ENCODE results near the gene TECTA.
"Not testable (repeated sequence)": the region's sequence is repeated elsewhere in the genome, so short reads cannot be mapped to it uniquely, and the experiment has no call there.

Gene TECTA

DNA sequence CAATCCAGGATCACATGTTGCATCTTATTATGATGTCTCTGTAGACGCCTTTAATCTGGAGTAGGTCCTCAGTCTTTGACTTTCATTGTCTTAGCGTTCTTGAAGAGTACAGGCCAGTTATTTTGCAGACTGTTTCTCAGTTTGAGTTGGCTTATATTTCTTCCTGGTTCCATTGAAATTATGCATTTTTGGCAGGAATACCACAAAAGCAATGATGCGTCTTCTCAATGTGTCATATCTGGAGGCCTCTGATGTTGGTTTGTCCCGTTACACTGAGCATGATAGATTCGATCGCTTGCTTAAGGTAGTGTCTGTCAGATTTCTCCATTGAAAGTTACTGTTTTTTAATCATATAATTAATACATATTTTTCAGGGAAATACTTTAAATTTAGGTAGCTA lies 30.6 kb downstream of the TECTA start:
- DNase-seq (ENCODE audit: low spot score): no peak

DNA sequence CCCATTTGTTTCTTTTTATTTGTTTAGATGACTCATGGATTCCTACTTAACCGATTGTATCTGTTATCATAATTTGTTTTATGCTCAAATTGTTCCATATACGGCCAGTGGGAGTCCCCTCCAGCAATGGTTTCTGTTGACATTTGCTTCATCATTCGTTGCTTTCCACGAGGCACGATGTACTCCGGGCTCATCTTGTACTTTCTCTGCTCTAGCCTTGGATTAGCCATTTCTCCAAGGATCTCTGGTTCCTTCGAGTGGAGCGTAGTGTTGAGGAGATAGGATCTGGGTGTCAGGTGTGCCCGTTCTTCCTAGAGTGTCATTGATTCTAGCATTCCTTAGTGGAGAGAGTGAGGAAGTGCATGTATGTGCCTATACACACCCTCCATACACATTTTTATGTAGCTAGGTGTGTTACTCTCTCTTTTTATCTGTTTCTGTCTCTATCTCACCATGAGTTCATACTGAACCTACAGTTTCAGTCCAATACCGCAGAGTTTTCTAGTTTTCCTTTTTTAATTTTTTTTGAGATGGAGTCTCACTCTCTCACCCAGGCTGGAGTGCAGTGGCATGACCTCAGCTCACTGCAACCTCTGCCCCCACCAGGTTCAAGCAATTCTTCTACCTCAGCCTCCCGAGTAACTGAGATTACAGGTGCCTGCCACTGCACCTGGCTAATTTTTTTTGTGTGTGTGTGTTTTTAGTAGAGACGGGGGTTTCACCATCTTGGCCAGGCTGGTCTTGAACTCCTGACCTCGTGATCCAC lies 31.4 kb downstream of the TECTA start:
- DNase-seq (ENCODE audit: low spot score): no peak

DNA sequence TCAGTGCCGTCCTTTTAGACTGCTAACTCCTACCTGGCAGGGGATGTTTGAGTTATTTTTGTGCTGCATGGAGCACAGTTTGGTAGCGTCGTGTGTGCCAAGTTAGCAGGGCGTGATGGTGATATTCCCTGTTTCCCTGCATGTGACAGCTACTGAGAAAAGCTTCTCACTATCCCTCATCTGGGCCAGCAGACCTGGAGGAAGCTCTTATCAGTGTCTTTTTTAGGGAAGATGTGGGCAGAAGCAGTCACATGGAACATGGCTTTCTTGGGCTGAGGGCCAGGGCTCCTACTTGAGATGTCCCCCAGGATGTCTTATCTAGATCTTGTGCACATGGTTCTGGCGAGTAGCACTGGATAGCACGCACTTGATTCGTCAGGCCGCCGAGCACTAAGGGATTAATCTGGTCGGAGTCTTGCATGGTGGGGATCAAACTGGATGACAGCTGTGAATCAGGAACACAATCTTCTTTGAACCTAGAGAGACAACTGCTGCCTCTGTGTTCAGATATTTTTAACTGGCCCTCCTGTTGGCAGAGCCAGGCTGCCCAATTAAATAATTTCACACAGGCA lies 33.8 kb downstream of the TECTA start:
- no peak for DNase-seq (ENCODE audit: low spot score)

DNA sequence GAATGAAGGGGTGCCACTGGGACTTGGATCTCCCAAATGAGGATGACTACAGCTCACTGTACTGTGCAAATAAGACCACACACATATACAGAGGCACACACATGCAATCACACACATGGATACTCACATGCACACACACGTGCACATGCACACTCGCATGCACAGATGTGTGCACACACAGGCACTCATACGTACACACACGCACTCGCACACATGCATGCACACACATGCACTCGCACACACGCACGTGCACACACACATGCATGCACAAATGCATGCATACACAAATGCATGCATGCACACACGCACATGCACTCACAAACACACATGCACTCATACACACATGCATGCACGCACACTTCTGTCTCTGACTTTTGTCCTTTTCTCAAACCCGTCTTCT lies 36.0 kb downstream of the TECTA start:
- no peak for DNase-seq (ENCODE audit: low spot score)

DNA sequence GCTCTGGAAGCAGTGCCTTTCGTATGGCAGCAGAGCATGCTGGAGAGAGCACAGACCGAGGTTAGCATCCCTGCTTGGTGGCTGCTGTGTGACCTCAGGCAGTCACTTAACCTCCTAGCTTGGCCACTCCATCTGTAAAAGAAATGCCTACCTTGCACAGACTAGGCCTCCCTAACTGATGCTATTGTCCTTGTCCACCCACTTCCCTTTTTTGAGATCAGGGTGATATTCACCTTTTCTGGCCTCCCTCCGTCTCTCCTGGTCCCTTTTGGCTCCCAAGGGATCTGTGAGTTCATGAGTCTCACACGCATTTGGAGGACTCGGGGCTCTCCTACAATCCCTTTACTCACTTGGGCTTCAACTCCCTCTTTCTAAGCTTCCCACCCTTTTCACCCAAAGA lies 37.2 kb downstream of the TECTA start:
- no peak for DNase-seq (ENCODE audit: low spot score)

DNA sequence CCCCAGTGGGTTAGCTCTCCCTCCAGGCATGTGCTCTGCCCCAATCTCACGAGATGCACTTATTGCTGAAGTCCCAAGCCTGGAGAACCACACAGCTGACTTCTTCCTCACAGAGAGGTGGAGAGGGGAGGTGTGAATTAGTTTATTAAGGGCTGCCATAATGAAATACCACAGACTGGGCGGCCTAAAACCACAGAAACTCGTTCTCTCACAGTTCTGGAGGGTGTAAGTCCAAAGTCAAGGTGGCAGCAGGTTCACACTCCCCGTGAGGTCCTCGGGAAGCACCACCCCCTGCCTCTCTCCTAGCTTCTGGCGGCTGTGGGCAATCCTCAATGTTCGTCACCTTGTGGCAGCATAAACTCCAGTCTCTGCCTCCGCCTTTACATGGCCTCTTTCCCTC lies 39.3 kb downstream of the TECTA start:
- DNase-seq (ENCODE audit: low spot score): no peak

DNA sequence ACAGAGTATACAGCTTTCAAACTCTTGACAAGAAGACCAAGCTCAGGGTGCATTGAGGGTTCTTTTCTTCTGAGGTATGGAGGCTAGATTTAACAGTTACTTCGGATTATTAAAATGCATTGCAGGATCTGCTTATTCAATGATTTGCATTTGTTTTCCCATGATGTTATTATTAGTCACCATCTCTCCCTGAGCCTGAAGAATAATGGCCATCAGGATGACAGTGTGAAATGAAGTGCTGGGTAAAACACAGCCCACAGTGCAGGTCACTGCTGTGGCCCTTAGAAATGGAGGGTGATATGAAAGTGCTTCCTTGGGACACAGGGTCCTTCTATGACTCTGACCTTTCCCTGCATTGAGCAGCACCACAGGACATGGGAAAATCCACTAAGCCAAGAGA lies 40.0 kb downstream of the TECTA start:
- DNase-seq (ENCODE audit: low spot score): no peak

DNA sequence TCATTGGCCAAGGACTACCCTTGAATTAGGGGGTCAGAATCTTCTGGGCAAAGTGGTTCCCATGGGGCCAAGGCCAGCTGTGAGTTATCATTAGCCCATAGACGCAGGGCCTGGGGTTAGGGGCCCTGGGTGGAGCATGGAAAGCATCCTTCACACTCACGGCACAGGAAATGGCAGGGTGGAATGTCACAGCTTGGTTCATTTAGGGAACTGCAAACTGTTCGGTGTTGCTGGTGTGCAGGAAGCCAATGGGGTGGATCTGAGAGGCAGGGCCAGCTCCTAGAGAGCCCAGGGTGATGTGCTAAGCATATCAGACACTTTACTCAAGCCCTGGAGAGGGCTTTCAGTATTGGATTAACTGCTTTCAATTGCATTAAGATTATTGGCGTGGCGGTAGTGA lies 42.9 kb downstream of the TECTA start:
- no peak for DNase-seq (ENCODE audit: low spot score)

DNA sequence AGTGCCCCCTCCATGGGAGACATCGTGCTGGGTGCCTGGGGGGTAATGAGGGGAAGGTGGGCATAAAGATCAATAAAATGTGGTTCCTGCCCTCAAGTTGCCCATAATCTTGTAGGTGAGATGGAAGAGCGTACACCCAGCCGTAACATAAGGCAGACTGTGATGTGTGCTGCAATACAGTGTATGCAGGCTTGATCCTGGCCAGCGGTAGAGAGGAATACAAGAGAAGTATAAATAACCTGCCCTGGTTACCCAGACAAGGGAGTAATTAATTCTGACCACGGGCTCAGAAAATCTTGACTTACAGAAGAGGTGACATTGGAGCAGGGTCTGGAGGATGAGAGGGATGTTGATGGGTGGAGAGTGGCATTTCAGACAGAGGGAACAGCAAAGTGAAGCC lies 43.7 kb downstream of the TECTA start:
- DNase-seq (ENCODE audit: low spot score): no peak

DNA sequence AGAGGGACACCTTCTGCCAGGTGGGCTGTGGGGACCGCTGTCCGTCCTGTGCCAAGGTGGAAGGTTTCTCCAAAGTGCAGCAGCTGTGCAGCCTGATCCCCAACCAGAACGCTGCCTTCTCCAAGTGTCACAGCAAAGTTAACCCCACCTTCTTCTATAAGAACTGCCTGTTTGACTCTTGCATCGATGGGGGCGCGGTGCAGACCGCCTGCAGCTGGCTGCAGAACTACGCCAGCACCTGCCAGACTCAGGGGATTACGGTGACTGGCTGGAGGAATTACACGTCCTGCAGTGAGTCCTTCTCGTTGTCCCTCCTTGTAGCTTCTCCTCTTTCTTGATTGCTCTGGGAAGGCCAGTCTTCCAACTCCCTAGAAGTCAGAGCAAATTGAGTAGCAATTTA lies 44.8 kb downstream of the TECTA start:
- no peak for DNase-seq (ENCODE audit: low spot score)

DNA sequence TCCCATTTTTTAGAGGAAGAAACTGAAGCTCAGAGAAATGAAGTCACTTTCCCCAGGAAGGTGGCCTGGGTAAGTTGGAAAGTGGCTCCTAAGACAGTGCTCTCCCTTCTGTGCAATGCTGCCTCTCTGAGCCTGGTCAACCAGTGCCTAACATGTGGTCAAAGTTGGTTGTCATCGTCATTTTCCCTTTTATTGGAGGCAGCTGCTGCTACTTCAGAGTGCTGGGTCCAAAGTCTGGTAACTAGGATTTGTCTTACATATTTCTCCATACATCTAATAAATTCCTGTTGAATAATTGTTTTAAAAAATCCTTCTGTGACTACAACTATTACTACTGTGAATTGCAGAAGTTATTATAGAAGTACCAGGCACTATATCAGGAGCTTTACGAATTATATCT lies 48.1 kb downstream of the TECTA start:
- no peak for DNase-seq (ENCODE audit: low spot score)

DNA sequence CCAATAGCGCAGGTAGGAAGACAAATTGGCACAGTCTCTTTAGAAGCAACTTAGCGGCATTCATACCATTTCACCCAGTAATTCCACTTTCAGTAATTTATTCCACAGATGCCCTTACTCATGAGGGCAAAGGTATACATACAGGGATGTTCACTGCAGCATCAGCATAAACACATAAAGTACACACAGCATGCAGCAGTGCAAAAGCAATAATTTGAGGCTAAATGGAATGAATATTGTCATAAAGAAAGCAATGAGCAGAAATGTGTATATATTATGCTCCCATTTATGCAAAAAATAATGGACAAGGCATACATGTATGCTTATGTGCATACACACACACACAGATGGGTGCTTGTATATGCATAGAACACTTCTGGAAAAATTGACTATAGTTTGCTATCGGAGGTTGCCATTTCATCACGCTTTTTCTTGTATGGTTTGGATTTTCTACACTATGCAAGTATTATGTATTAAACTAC lies 50.2 kb downstream of the TECTA start:
- no peak for DNase-seq (ENCODE audit: low spot score)

DNA sequence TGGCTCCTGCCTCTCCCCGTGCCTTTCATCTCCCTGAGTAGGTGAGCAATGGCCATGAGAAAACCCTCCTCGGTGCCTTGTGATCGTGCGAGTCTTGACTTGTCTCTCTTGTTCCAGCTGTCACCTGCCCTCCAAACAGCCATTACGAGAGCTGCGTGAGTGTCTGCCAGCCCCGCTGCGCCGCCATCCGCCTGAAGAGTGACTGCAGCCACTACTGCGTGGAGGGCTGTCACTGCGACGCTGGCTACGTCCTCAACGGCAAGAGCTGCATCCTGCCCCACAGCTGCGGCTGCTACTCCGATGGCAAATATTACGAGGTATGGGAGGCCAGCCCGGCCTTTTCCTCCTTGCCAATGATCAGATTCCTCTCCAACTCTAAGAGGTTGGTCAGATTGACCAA lies 51.7 kb downstream of the TECTA start:
- no peak for DNase-seq (ENCODE audit: low spot score)

DNA sequence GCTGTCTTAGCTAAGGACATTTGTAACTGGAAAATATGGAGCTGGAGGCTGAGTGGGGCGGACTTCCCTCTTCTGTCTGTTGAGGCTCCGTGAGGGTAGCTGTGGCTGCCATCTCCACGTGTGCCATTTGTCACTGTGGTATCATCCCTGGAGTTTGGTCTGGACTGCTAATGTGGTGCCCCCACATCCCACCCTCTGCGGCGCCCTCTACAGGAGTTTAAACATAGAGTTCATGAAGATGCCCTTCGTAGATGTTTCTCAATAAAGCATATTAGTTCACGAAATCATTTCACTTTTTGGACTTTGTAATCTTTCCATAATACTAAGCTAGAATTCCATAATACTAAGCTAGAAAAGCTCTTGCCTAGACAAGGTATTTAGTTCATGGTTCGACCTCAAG lies 52.4 kb downstream of the TECTA start:
- no peak for DNase-seq (ENCODE audit: low spot score)

DNA sequence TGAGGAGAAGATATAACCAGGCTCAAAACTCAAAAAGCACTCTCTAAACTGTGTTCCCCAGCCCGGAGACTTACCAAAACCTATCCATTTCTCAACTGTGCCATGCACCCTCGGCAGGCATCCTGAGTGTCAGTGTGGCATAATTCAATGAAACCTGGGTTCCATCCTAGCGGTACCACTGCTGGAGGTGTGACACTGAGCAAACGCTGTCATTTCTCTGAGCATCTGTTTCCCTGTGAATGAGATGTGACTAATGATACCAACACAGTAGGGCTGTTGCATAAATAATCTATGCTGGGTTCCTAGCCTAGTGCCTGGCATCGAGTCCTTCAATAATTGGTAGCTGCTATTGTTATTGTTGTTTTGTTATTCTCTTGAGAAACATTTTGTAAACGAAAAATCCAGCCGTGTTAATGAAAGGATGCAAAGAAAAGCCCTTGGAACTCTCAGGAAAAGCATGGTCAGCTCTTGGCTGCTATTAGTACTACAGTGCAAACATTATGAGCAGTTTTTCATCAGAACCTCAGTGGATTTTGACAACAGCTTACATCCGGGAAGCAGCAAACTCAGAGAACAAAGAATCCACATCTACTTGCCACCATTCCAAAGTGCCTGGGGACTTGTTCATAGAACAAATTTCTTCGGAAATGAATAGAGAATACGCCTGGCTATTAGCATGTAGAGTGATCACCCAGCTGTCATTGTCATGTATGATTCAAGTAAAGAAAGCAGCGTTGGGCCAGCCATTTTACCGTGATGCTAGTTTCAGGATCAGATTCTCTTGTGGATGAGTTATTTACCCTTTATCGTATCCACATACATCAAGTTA lies 53.7 kb downstream of the TECTA start:
- no peak for DNase-seq (ENCODE audit: low spot score)

DNA sequence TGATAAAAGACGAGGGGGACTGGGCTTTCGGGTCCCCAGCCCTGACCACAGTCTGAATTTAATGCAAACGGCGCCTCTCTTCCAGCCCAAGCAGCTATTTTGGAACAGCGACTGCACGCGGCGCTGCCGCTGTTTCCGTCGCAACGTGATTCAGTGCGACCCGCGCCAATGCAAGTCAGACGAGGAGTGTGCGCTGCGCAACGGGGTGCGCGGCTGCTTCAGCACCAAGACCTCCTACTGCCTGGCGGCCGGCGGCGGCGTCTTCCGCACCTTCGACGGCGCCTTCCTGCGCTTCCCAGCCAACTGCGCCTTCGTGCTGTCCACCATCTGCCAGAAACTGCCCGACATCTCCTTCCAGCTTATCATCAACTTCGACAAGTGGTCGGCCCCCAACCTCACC lies 56.7 kb downstream of the TECTA start:
- no peak for DNase-seq (ENCODE audit: low spot score)

DNA sequence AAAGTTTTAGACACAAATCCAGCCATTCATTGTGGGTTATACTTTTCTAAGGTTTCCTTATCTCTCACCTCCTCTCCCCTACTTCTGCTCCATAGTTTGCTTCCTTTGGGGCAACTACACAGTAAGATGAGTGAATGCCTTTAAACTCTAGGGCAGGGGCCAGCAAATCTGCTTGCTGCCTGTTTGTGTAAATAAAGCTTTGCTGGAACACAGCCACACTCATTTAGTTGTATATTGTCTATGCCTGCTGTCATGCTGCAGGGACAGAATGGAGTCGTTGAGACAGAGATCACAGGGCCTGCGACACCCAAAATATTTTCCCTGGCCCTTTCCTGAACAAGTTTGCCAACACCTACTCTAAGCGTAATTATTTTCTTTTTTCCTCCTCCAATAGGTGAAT lies 58.7 kb downstream of the TECTA start:
- DNase-seq (ENCODE audit: low spot score): no peak

DNA sequence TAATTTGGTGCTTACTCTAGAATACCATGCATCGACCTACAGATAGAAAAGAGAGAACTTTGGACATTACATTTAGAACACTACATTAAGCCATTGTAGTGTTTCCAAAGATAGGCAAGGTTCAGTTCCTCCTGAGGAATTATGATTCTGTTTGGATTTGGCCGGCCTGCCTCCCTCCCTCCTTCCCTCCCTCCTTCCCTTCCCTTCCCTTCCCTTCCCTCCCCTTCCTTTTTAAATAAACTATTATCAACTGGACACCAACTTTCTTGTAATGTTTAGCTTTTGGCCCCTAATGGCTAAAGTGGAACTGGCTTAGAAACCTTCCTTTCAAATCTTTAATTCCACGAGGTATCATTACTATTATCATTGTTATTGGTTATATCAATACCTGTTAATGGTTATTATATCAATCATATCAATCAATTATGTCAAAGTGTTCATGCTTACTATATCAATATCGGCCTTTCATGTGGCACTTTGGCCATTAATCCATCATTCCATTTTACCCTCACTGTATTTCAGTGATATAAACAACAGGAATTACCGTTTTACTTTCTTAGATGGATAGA lies 60.4 kb downstream of the TECTA start:
- DNase-seq (ENCODE audit: low spot score): no peak

DNA sequence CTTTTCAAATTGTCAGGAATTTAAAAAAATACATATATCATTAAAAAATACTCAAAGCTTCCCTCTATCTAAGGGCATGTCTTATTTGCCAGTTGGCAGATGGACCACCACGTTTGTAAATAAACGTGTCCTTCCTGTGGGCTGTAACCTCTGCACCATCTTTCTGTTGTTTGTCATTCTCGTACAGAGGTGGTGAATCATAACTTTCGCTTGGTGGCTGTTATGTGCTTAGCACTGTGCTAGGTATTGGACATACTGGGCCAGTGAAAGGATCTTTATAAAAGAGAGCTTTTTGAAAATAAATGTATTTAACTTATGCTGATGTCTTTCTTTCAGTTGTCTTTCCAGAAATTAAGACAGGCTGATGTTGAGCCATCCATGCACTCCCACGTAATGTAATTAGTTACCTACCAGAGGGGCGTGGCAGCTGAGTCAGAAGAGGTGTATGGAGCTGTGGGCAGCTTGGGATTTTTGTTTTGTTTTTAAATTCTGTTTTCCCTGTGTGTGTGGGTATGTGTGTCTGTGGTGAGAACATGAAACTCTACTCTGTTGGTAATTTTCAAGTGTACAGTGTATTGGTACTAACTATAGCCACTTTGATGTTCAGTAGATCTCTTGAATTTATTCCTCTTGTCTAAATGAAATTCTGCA lies 62.7 kb downstream of the TECTA start:
- DNase-seq (ENCODE audit: low spot score): no peak

DNA sequence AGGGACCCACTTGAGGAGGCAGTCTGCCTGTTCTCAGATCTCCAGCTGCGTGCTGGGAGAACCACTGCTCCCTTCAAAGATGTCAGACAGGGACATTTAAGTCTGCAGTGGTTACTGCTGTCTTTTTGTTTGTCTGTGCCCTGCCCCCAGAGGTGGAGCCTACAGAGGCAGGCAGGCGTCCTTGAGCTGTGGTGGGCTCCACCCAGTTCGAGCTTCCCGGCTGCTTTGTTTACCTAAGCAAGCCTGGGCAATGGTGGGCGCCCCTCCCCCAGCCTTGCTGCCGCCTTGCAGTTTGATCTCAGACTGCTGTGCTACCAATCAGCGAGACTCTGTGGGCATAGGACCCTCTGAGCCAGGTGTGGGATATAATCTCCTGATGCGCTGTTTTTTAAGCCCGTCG lies 76.6 kb downstream of the TECTA start:
- DNase-seq (ENCODE audit: low spot score): not testable (repeated sequence)

DNA sequence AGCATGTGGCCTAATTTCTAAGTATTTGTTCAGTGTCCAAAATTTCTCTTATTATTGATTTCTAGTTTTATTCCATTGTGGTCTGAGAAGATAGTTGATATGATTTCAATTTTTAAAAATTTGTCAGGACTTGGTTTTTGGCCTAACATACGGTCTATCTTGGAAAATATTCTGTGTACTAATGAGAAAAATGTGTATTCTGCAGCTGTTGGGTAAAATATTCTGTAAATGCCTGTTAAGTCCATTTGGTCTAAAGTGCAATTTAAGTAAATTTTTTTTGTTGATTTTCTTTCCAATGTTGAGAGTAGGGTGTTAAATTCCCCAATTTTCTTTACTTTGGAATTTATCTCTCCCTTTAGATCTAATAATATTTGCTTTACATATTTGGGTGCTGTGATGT lies 78.3 kb downstream of the TECTA start:
- no peak for DNase-seq (ENCODE audit: low spot score)

DNA sequence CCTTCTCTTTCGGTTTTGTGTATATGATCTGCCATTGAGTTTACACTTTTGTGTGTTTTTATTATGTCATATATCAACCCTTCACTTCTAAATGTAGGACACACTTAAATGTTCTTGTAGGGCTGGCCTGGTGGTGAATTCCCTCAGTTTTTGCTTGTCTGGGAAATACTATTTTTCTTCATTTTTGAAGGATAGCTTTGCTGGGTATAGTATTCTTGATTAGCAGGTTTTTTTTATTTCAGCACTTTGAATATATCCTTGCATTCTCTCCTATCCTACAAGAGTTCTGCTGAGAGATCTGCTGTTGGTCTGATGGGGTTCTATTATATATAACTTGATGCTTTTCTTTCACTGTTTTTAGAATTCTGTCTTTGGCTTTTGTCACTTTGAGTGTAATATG lies 79.1 kb downstream of the TECTA start:
- DNase-seq (ENCODE audit: low spot score): no peak
